22Rv1 (cell line): ENCODE measurements around the gene PBX3.

Experiments
- CTCF ChIP-seq: fragments of 450-650 bp; IDR thresholded peaks from 2 replicates; pipeline ENCODE4 v1.5.1; 2017; ENCODE audit warnings: mild to moderate bottlenecking
- ZFX ChIP-seq: fragments of 450-650 bp; IDR thresholded peaks from 2 replicates; pipeline ENCODE4 v1.6.1; 2017; ENCODE audit warnings: antibody characterized with exemption, borderline replicate concordance

- no peak for TF ChIP-seq CTCF
- TF ChIP-seq ZFX, result no peak
Observed at GRCh38 chr9:125906893-125907292, 159.7 kb downstream of the PBX3 start.
